Activated CD4-positive, alpha-beta T cell treated with anti-CD3 and anti-CD28 coated beads for 1 hour (primary cell): ENCODE measurements around the gene MTMR11.
A peak's percentile ranks its signal among the peaks of the same experiment; 100 is the strongest.
"Not testable (repeated sequence)": the region's sequence is repeated elsewhere in the genome, so short reads cannot be mapped to it uniquely, and the experiment has no call there.

Experiments used
- DNase-seq: peaks from one replicate; pipeline ENCODE4 v3.0.0-alpha.2; 2020

MTMR11 gene

GRCh38 chr1:149888247-149888998 lies 48.3 kb downstream of the MTMR11 start:
- DNase-seq: peak; percentile 49

- peak; percentile 53 for DNase-seq
These were observed 49.0 kb downstream of the MTMR11 start for GRCh38 chr1:149887456-149888246.

DNA sequence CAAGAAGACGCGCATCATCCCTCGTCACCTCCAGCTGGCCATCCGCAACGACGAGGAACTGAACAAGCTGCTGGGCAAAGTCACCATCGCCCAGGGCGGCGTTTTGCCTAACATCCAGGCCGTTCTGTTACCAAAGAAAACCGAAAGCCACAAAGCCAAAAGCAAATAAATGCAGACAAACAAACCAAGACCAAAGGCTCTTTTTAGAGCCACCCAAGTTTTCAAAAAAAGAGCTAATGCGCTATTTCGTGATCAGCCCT lies 49.6 kb downstream of the MTMR11 start:
- DNase-seq: not testable (repeated sequence)

GRCh38 chr1:149886396-149887195 lies 50.1 kb downstream of the MTMR11 start:
- DNase-seq: peak; percentile 76

GRCh38 chr1:149886121-149886395 lies 50.6 kb downstream of the MTMR11 start:
- DNase-seq: not testable (repeated sequence)

DNA sequence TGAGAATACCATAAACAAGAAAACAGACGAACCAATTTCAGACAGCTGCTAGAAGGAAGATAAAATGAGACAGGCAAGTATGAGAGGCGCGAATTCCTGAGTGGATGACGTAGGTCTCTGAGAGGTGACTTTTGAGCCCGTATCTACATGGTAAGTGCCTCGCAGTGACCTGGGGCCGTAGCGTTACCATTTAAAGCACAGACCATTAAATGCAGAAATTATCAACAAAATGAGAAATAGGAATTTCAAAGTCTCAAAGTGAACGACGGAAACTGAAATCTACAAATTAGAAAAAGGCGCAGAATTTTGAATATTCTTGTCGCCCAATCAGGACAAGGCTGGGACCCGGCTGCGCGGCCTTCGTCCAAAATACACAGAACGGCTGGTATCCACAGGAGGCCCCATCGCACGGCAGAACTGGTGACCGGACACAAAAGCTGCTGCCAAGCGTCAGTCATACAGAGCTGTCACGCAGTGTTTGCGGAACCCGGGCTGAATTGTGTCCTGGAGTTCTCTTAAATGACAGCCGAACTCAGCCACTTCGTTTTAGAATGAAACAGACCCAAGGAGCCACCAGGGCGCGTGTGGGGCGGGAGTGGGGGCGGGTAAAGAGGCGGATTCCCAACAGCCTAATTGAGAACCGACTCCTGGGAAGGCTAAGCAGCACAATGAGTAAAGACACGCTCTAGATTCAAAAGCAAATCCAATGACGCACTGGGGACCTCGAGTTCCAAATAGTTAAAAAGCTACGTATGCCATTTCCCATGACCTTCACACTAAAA lies 51.1 kb downstream of the MTMR11 start:
- peak; percentile 45 for DNase-seq

GRCh38 chr1:149884433-149885338 lies 52.0 kb downstream of the MTMR11 start:
- no peak for DNase-seq

- DNase-seq: no peak
These were observed 53.0 kb downstream of the MTMR11 start for GRCh38 chr1:149883598-149884247.

GRCh38 chr1:149881876-149882275 lies 54.8 kb downstream of the MTMR11 start:
- no peak for DNase-seq

- no peak for DNase-seq
These were observed 57.1 kb downstream of the MTMR11 start for GRCh38 chr1:149879556-149879955.
